Panc1 (cell line): ENCODE data around the gene TCF21. TPM values are rescaled to one million over a fixed set of nuclear protein-coding genes. Genes with fewer than 3 reads are reported as not detected.
A peak's percentile ranks its signal among the peaks of the same experiment; 100 is the strongest.

Experiments
- ATAC-seq: fragments of 200-7000 bp; cut with Tn5 transposase; 2 replicates; pipeline ENCODE4 v1.9.1; 2020; ENCODE audit warnings: mild to moderate bottlenecking, moderate library complexity
- BruUV-seq: library from RNA; stranded (reverse); fragments of 400-500 nt; replicated peaks from 2 replicates; lab custom pipeline; 2021; lab: Mats Ljungman, UMichigan
- CTCF ChIA-PET: fragments of 300-600 bp; sonication (Branson Sonifier 250); formaldehyde crosslinking; loops from one replicate; lab custom pipeline; 2022; ENCODE audit warnings: antibody characterized with exemption; lab: Charles Lee
- POLR2A ChIA-PET: fragments of 300-600 bp; sonication (Branson Sonifier 250); formaldehyde crosslinking; loops from one replicate; lab custom pipeline; 2022; ENCODE audit warnings: antibody characterized with exemption; lab: Charles Lee
- DNase-seq: peaks from one replicate; pipeline ENCODE4 v3.0.0-alpha.2; 2010; ENCODE audit warnings: low read depth, low spot score
- H3K27ac ChIP-seq: 2 replicates; pipeline ENCODE4 v1.5.1; 2011; ENCODE audit warnings: mild to moderate bottlenecking, low read length, inconsistent platforms
- H3K27me3 ChIP-seq: fragments of 200-500 bp; sonication (Bioruptor generic); 2 replicates; pipeline ENCODE4 v1.6.0; 2014; ENCODE audit warnings: low read length, inconsistent platforms; ENCODE audit not compliant: control insufficient read depth, insufficient read depth
- H3K36me3 ChIP-seq: fragments of 200-500 bp; sonication (Bioruptor generic); 2 replicates; pipeline ENCODE4 v1.5.1; 2014; ENCODE audit warnings: inconsistent platforms, mild to moderate bottlenecking, low read length, moderate library complexity; ENCODE audit not compliant: control insufficient read depth, insufficient read depth
- H3K4me1 ChIP-seq: 2 replicates; pipeline ENCODE4 v1.5.1; 2011; ENCODE audit warnings: inconsistent platforms, mild to moderate bottlenecking, low read length, moderate library complexity; ENCODE audit not compliant: control insufficient read depth, insufficient read depth
- H3K4me3 ChIP-seq, 2 experiments: 2 replicates each; pipeline ENCODE4 v1.5.1; 2011 to 2012; ENCODE audit warnings: low read depth in 2 of 2, low read length in 2 of 2, mild to moderate bottlenecking in 2 of 2, inconsistent platforms in 1 of 2, moderate library complexity in 1 of 2
- H3K9me3 ChIP-seq: fragments of 200-500 bp; sonication (Bioruptor generic); 2 replicates; pipeline ENCODE4 v1.5.1; 2014; ENCODE audit warnings: low read depth, mild to moderate bottlenecking, inconsistent platforms, low read length, moderate library complexity; ENCODE audit not compliant: control insufficient read depth, insufficient read depth
- POLR2AphosphoS5 ChIP-seq: IDR thresholded peaks from 2 replicates; pipeline ENCODE4 v1.6.1; 2012; ENCODE audit warnings: mild to moderate bottlenecking, low read depth, low read length, moderate library complexity
- SIN3A ChIP-seq: IDR thresholded peaks from 2 replicates; pipeline ENCODE4 v1.6.1; 2012; ENCODE audit warnings: low read depth, mild to moderate bottlenecking, low read length, moderate library complexity, borderline replicate concordance; ENCODE audit not compliant: insufficient read depth
- TCF7L2 ChIP-seq: IDR thresholded peaks from 2 replicates; pipeline ENCODE4 v1.6.1; 2011; ENCODE audit warnings: mild to moderate bottlenecking, low read depth, low read length, inconsistent platforms
- in situ Hi-C: cut with HindIII; loops from 2 replicates; pipeline ENCODE4 v1.10.0; 2016; ENCODE audit warnings: low sequenced_read_pairs, low pct_unique_long_range_greater_than_20kb
- intact Hi-C: fragments of 100-400 bp; cut with micrococcal nuclease; formaldehyde crosslinking; loops from one replicate; pipeline ENCODE4 v1.10.0; 2022; ENCODE audit not compliant: unreplicated experiment
- total RNA-seq: library from RNA; stranded (reverse); gene quantifications from one replicate; pipeline ENCODE4 v1.2.1, GENCODE V29; 2021; ENCODE audit not compliant: unreplicated experiment
- TF ChIP-seq, protein P1 (sequence below), 2 experiments: IDR thresholded peaks; 2 replicates each; pipeline ENCODE4 v1.6.1; 2011 to 2012; ENCODE audit warnings: low read depth in 2 of 2, control low read depth in 1 of 2, low read length in 1 of 2, mild to moderate bottlenecking in 1 of 2, moderate library complexity in 1 of 2; ENCODE audit not compliant: insufficient read depth in 1 of 2
- TF ChIP-seq, protein P2 (sequence below): fragments of 450-650 bp; IDR thresholded peaks from 2 replicates; pipeline ENCODE4 v1.5.1; 2017; ENCODE audit warnings: mild to moderate bottlenecking

Gene TCF21
- total RNA-seq, 1 experiment from 2014 or later, result not detected

DNA sequence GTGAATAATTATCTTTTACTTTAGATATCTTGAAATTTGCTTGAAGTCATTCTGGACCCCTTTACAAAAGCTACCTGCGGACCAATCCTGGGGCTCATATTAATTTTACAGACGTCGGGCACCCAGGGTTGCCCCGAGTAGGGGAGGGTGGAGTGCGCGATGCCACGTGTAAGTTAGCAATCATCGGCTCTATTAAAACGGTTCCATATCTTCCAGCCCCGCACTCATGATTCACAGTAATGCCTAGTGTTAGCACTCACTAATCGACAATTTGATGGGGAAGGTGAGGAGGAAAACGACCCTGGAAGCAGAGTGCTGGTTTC, 34.9 kb upstream of the TCF21 start:
- DNase-seq, result no peak
- intact Hi-C loops, result no loop called here
- H3K27me3 ChIP-seq, result peaks cover 16% of the 10 kb centered on the region
- in situ Hi-C loops, result no loop called here
- no TSS peak for BruUV-seq
- peaks cover 4% of the 10 kb centered on the region; the same call in 1 of the 2 replicates for H3K4me1 ChIP-seq
- TF ChIP-seq TCF7L2, result no peak
- TF ChIP-seq POLR2AphosphoS5, result no peak
- TF ChIP-seq SIN3A, result no peak
- TF ChIP-seq, protein P1, sequence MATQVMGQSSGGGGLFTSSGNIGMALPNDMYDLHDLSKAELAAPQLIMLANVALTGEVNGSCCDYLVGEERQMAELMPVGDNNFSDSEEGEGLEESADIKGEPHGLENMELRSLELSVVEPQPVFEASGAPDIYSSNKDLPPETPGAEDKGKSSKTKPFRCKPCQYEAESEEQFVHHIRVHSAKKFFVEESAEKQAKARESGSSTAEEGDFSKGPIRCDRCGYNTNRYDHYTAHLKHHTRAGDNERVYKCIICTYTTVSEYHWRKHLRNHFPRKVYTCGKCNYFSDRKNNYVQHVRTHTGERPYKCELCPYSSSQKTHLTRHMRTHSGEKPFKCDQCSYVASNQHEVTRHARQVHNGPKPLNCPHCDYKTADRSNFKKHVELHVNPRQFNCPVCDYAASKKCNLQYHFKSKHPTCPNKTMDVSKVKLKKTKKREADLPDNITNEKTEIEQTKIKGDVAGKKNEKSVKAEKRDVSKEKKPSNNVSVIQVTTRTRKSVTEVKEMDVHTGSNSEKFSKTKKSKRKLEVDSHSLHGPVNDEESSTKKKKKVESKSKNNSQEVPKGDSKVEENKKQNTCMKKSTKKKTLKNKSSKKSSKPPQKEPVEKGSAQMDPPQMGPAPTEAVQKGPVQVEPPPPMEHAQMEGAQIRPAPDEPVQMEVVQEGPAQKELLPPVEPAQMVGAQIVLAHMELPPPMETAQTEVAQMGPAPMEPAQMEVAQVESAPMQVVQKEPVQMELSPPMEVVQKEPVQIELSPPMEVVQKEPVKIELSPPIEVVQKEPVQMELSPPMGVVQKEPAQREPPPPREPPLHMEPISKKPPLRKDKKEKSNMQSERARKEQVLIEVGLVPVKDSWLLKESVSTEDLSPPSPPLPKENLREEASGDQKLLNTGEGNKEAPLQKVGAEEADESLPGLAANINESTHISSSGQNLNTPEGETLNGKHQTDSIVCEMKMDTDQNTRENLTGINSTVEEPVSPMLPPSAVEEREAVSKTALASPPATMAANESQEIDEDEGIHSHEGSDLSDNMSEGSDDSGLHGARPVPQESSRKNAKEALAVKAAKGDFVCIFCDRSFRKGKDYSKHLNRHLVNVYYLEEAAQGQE (IDR thresholded peaks at IDR 0.05; ENCODE audit: insufficient read depth in 1 of 2, low read depth in 2 of 2, low read length in 1 of 2), result no peak
- TF ChIP-seq, protein P2, sequence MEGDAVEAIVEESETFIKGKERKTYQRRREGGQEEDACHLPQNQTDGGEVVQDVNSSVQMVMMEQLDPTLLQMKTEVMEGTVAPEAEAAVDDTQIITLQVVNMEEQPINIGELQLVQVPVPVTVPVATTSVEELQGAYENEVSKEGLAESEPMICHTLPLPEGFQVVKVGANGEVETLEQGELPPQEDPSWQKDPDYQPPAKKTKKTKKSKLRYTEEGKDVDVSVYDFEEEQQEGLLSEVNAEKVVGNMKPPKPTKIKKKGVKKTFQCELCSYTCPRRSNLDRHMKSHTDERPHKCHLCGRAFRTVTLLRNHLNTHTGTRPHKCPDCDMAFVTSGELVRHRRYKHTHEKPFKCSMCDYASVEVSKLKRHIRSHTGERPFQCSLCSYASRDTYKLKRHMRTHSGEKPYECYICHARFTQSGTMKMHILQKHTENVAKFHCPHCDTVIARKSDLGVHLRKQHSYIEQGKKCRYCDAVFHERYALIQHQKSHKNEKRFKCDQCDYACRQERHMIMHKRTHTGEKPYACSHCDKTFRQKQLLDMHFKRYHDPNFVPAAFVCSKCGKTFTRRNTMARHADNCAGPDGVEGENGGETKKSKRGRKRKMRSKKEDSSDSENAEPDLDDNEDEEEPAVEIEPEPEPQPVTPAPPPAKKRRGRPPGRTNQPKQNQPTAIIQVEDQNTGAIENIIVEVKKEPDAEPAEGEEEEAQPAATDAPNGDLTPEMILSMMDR, result no peak
- H3K27ac ChIP-seq, result no peak overlapping the region
- no peaks in the 10 kb centered on the region for H3K9me3 ChIP-seq
- no peak for ATAC-seq
- H3K36me3 ChIP-seq, result no peaks in the 10 kb centered on the region
- H3K4me3 ChIP-seq, result no peak overlapping the region
- CTCF ChIA-PET, result no interaction called here
- POLR2A ChIA-PET, result no interaction called here

DNA sequence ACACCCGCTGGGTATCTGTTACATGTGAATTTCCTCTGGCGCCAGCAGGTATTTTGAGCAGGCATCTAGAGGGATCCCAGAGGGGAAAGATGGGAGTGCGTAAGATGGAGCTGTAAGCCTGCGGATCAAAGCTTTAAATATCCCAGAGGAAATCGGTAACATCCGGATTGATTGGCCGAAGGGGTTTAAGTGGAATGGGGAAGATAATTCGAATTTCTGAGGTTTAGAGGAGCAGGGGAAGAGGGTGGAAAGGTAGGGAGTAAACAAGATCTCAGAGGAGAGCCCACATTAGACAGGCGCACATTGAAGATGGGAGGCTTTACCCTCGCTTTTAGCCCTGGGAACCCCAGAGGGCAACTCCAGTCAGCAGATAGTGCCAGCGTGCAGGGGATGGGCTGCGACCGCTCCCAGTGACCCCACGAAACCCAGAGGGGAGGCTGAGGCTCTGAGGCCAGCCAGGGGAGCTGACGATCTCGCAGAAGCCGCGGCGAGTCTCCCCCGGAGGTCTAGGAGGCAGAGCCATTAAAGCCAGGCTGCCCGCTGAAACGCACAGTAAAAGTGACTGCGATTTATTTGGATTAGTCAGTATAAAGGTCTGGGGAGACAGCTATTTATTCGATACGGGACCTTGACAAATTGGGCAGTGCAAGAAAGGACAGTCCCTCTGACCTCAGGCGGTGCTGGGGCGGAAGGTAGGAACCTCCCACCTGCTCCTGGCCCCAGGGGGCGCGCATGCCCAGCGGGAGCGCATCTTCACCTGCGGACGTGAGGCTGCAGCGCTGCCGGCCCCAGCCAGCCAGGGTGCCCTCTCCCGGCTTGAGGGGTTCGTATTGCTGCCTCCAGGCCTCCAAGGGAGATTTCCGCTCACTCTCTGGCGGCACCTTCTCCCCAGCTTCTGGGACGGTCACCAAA, 34.3 kb upstream of the TCF21 start:
- H3K27ac ChIP-seq, result no peak overlapping the region
- peak overlapping the region in 1 of 2 experiments; percentile 28; a peak in 2 of 4 replicates for H3K4me3 ChIP-seq
- TF ChIP-seq TCF7L2 (no peak), SIN3A (no peak), POLR2AphosphoS5 (no peak)
- TF ChIP-seq, protein P2, result no peak
- TF ChIP-seq, protein P1 (IDR thresholded peaks at IDR 0.05; ENCODE audit: insufficient read depth in 1 of 2, low read depth in 2 of 2, low read length in 1 of 2), result no peak
- H3K4me1 ChIP-seq, result peaks cover 4% of the 10 kb centered on the region; the same call in 1 of the 2 replicates
- H3K36me3 ChIP-seq, result no peaks in the 10 kb centered on the region
- intact Hi-C loops (no loop called here), in situ Hi-C loops (no loop called here)
- no peaks in the 10 kb centered on the region for H3K9me3 ChIP-seq
- peaks cover 16% of the 10 kb centered on the region for H3K27me3 ChIP-seq
- DNase-seq, result no peak
- ChIA-PET POLR2A (no interaction called here), CTCF (no interaction called here)
- BruUV-seq, result no TSS peak
- peak; percentile 51 for ATAC-seq
